GOT3 (cell line): Measurements from ENCODE around the gene RAD51C.
"Not testable (repeated sequence)": the region's sequence is repeated elsewhere in the genome, so short reads cannot be mapped to it uniquely, and the experiment has no call there.

ENCODE experiments used
- DNase-seq: peaks from one replicate; lab custom pipeline; 2025; ENCODE audit warnings: mixed read lengths; lab: John Stamatoyannopoulos, UW

The RAD51C gene

GRCh38 chr17:58741121-58741625 lies 48.8 kb downstream of the RAD51C start:
- no peak for DNase-seq

GRCh38 chr17:58747674-58748073 lies 55.3 kb downstream of the RAD51C start:
- no peak for DNase-seq

GRCh38 chr17:58749627-58750026 lies 57.2 kb downstream of the RAD51C start:
- DNase-seq = not testable (repeated sequence)

- DNase-seq = no peak
Measured at GRCh38 chr17:58753026-58753425, 60.6 kb downstream of the RAD51C start.

GRCh38 chr17:58755269-58755576 lies 62.8 kb downstream of the RAD51C start:
- DNase-seq = no peak

GRCh38 chr17:58755577-58756245 lies 63.3 kb downstream of the RAD51C start, which contains the start of gene PPM1E:
Gene PPM1E (plus strand): TSS chr17:58755854.
- peak; percentile 9 for DNase-seq

GRCh38 chr17:58756246-58757161 lies 64.1 kb downstream of the RAD51C start:
- no peak for DNase-seq

- no peak for DNase-seq
Measured at GRCh38 chr17:58757162-58757613, 64.8 kb downstream of the RAD51C start.

- no peak for DNase-seq
Measured at GRCh38 chr17:58758890-58759289, 66.5 kb downstream of the RAD51C start.

- DNase-seq = no peak
Measured at GRCh38 chr17:58759522-58759921, 67.1 kb downstream of the RAD51C start.

GRCh38 chr17:58760248-58760647 lies 67.8 kb downstream of the RAD51C start:
- no peak for DNase-seq

- DNase-seq = no peak
Measured at GRCh38 chr17:58763263-58763662, 70.9 kb downstream of the RAD51C start.

- DNase-seq = no peak
Measured at GRCh38 chr17:58764373-58764772, 72.0 kb downstream of the RAD51C start.

- DNase-seq = not testable (repeated sequence)
Measured at GRCh38 chr17:58778482-58778881, 86.1 kb downstream of the RAD51C start.

- DNase-seq = no peak
Measured at GRCh38 chr17:58779446-58779845, 87.0 kb downstream of the RAD51C start.

- no peak for DNase-seq
Measured at GRCh38 chr17:58783380-58783779, 91.0 kb downstream of the RAD51C start.

GRCh38 chr17:58785097-58785496 lies 92.7 kb downstream of the RAD51C start:
- no peak for DNase-seq
